Stimulated activated CD4-positive, alpha-beta T cell treated with anti-CD3 and anti-CD28 coated beads, Interleukin-4, amount 100 ng/mL, for 4 hours (primary cell): ENCODE measurements around the gene ZXDC.

Source experiments
- DNase-seq, 2 experiments: peaks; one replicate each; pipeline ENCODE4 v3.0.0-alpha.2; 2020

Gene ZXDC

DNA sequence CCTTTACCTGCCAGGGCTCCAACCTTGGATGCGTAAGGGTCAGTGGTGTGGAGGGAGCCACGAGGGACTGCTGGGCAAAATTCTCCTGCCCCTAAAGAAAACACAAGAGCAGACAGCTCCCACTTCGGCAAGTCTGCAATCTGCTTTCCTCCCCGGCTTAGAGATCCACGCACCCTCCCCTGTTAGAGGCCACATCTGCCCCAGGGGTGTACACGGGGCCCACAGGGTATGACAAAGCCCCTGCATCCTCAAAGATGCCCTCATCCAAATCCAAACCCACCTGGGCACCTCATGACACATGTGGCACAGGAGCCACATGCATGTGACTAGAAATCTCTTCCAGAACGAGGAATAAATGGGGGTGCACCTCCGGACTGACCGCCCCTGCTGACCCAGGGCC lies 25.5 kb downstream of the ZXDC start:
- DNase-seq = no peak

DNA sequence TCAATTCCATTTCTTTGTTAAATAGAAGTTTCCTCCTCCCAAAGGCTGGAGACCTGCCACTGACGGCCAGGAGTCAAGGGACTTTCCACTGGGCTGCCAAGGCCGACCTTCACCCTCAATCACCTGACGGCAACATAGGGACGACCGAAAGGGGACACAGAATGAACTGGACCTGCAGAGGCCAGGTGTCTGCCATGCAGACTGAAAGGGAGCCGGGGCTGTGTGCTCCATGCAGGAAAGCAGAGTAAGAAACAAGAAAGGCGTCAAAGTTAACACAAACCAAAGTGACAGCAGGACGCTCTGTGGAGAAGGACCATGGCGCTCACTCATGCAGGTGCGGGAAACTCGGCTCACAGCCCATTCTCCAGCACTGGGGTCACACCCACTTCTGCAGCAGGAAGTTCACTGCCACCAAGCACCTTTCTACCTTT lies 26.1 kb downstream of the ZXDC start:
- DNase-seq = no peak

DNA sequence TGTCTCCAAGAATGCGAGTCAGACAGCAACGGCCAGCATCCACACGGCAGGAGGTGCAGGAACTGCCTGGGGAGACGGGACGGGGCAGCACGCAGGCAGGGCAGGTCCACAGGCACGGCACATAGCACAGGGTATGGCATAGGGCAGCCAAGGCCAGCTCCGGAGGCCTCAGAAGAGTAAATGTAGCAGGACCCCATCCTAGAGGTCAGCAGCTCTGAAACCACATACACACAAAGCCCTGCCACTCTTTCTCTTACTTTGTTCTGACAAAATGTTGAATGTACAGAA lies 26.9 kb downstream of the ZXDC start:
- DNase-seq = no peak

GRCh38 chr3:126448136-126448892 lies 27.4 kb downstream of the ZXDC start:
- no peak for DNase-seq

DNA sequence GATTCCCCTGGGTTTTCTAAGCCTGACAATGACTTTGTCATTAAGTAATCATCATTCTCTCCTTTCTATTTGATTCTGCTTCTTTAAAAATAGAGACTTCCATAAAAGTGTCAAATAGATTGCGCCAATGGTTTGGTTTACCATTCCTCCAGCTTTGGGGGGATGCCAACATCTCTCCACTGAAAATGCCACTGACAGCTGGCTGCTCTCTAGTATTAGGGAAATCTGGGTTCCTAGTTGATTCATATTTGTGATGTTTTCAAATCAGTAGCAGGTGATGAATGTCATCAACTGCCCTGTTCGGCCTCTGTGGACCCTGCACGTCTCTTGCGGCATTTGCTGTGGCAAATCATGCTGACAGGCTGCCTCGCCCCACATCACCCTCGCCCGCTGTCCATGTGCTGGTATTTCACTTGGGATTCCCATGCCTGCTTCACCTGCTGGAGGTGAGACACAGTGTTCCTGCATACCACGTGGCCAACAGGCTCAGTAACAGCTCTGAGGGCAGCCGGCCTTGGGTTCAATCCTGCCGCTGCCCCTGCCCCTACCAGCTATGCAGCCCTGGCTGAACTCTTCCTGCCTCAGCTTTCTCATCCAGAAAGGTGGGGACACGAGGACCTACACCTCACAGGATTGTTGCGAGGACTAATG lies 28.1 kb downstream of the ZXDC start:
- no peak for DNase-seq

GRCh38 chr3:126446791-126447190 lies 28.9 kb downstream of the ZXDC start:
- no peak for DNase-seq

DNA sequence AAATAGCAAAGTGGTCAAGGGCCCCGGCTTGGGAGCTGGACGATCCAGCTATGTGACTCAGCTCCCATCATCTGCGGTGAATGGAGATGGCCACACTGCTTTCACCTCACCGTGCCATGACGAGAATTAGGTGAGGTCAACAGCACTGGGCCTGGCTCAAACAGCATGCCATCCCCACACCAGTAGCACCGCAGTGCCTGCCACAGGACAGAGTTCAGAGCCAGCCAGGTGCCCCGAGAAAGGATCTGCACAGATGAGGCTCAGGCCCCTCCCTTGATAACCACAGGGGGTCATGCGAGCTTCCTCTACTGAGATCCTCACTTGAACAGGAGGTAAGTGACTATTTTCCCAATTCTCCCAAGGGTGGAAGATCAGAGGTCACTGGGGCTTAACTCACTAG lies 29.4 kb downstream of the ZXDC start:
- DNase-seq = no peak

- DNase-seq = no peak
These were observed 30.2 kb downstream of the ZXDC start for GRCh38 chr3:126445506-126445905.

- no peak for DNase-seq
These were observed 32.8 kb downstream of the ZXDC start for GRCh38 chr3:126442856-126443242.

- DNase-seq = no peak
These were observed 33.4 kb downstream of the ZXDC start for GRCh38 chr3:126442094-126442855.

- DNase-seq = no peak
These were observed 34.3 kb downstream of the ZXDC start for GRCh38 chr3:126441256-126441880.

GRCh38 chr3:126440709-126440995 lies 35.0 kb downstream of the ZXDC start:
- DNase-seq = no peak

DNA sequence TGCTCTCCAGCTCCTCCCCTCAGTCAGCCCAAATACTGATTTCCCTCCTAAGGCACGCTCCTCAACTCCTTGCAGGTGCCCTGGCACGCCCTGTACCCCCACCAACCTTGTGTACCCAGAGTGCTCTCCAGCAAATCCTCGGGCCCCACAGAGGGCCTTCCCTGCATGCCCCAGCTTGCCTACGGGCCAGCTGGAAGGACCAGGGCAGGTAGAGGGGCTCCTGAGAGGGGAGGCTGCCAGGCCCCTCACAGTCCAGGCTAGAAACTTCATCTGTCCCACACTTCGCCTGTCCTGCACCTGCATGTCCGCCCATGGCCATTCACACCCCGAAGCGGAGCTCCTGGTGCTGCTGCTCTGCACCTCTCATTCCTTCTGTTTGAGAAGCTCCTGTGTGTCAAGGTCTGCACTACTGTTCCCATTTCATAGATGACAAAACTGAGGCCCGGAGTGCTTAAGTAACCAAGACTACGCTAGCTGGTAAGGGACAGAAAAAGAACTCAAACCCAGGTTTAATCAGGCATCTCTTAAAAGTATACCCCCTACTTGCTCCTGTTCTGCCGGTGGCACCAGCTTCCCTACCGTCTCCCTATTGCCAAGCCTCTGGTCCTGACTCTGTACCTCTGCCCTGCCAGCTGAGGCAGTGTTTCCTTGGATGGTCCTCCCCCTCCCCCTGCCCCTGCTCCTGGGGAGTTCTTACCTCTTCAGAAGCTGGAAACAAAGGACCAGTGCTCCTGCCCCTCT lies 35.6 kb downstream of the ZXDC start:
- no peak for DNase-seq

DNA sequence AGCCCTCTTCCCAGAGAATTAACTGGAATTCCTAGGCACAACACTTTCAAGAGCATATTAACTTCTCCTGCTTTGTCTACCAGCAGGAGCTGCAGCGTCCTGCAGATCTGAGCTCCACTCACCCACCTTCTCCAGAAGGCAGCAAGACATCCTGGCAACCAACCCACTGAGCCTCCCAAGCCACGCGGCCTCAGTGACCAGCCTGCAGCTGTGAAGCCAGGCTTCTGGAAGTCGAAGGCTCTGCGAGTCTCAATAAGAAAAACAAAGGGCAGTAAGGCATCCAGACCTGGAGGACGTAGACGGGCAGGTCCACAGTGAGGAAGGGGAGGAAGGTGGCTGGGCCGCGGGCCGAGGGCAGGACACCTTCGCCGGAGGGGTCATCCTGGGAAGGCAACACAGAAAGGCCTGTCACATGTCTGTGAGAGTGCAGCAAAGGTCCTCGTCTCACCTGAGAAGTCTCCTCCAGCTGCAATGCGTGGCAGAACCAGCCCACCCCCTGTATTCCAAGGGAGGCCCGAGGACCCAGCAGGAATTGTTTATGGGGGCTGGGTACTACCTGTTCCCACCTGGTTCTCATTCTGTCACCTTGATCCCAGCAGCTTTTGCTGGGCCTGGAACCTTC lies 36.2 kb downstream of the ZXDC start:
- no peak for DNase-seq

GRCh38 chr3:126438746-126439145 lies 36.9 kb downstream of the ZXDC start:
- DNase-seq = no peak

- DNase-seq = no peak
These were observed 37.5 kb downstream of the ZXDC start for GRCh38 chr3:126438186-126438585.

DNA sequence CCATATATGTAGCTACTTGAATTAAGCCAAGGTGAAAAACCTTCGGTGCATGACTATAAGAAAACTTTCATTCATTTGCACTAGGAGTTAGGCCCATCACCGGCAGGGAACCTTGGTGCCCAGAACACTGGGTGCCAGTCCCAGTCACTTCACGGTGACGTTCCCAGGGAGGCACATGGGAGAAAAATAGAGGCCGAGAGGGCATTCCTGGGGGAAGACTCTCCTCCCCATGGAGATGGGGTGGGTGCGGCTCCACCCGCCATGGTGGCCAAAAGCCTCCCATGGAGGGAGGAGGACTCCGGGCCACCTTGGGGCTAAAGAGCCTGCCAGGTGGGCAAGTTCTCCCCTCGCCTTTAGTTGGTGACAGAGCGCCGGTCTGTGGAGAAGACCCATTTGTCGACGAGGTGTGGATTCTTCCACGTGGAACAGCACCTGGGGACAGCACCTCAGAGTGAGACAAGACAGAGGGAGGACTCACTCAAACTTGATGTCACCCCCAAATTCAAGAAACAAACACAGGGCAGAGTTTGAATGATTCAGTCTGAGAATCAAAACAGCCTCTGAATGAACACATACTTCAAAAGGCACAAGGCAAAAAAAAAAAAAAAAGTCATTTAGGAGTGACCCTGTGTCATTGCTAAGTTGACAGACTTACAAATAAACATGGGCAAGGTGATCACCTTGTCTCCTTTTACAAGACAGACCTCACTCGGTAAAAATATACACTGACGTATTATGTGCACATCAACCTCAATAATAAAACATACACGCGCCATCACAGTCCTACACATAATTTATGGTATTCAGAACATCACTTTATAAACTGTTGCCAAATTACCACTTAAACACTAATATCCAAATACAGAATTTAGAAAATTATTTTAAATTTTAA lies 38.6 kb downstream of the ZXDC start:
- no peak for DNase-seq

GRCh38 chr3:126435456-126436315 lies 40.0 kb downstream of the ZXDC start:
- DNase-seq = no peak

- no peak for DNase-seq
These were observed 40.7 kb downstream of the ZXDC start for GRCh38 chr3:126434931-126435411.

DNA sequence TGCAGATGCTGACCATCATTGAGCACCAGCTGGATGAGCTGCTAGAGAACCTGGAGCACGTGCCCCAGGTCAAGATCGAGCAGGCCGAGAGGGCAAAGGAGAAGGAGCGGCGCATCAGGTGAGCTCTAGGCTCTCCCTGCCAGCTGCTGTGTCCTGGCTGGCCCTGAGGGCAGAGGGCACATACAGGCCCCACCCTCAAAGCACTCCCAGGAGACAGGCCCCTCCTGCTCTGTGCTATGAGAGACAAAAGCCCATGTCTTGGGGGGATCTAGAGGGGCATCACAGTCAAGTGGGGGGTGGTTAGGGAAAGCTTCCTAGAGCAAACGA lies 41.5 kb downstream of the ZXDC start:
- no peak for DNase-seq
